Activated CD8-positive, alpha-beta memory T cell treated with anti-CD3 and anti-CD28 coated beads for 24 hours (primary cell): ENCODE measurements around the gene PHF13.
"Not testable (repeated sequence)": the region's sequence is repeated elsewhere in the genome, so short reads cannot be mapped to it uniquely, and the experiment has no call there.

Source experiments
- DNase-seq: peaks from one replicate; pipeline ENCODE4 v3.0.0-alpha.2; 2020

Gene PHF13

DNA sequence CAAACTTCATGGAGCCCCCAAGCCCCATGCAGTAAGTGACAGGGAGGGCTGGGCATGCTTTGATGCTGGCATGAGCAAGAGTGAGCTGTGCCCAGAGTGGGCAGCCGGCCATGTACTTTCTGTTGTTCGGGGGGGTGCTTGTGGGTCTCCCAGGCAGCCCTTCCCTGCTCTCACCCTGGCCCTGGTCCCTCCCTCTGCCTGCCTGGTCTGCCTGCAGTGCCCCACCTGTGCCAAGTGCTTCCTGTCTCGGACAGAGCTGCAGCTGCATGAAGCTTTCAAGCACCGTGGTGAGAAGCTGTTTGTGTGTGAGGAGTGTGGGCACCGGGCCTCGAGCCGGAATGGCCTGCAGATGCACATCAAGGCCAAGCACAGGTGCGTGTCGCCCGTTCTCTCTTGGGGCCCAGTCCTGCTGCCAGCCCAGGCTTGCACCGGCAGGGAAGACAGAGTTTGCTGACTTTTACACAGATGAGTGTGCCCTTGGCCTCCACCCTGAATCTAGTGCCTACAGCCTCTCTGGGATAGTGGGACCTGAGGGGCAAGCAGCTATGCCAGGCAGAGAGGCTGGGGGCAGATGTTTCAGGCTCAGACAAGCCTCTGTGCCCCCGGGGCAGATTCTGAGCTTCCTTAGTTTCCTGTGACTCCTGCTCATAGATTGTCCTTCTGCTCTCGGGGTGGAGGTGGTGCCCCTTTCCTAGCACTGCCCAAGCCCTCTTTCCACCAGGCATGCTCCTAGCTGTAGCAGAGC, 26.1 kb upstream of the PHF13 start:
- no peak for DNase-seq

DNA sequence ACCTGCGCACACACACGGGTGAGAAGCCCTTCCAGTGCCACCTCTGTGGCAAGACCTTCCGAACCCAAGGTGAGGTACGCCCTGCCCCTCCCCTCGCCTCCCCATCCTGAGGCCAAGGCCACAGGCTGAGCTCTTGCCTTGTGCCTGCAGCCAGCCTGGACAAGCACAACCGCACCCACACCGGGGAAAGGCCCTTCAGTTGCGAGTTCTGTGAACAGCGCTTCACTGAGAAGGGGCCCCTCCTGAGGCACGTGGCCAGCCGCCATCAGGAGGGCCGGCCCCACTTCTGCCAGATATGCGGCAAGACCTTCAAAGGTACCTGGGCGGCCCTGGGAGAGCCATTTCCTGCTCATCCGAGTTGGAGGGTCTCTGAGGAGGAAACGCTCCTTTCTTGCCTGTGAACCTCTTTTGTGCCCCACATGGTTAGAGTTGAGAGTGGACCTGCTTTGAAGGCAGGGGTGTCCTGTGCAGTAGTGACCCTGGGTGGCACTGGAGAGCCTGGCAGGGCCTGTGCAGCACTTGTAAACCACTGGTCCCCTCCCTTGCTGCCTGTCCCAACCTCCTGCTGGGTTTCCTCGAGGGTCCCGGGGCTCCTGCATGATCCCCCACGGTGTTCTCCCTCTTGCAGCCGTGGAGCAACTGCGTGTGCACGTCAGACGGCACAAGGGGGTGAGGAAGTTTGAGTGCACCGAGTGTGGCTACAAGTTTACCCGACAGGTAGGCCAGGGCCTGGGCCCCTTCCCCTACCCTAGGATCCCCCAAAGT, 25.2 kb upstream of the PHF13 start:
- no peak for DNase-seq

DNA sequence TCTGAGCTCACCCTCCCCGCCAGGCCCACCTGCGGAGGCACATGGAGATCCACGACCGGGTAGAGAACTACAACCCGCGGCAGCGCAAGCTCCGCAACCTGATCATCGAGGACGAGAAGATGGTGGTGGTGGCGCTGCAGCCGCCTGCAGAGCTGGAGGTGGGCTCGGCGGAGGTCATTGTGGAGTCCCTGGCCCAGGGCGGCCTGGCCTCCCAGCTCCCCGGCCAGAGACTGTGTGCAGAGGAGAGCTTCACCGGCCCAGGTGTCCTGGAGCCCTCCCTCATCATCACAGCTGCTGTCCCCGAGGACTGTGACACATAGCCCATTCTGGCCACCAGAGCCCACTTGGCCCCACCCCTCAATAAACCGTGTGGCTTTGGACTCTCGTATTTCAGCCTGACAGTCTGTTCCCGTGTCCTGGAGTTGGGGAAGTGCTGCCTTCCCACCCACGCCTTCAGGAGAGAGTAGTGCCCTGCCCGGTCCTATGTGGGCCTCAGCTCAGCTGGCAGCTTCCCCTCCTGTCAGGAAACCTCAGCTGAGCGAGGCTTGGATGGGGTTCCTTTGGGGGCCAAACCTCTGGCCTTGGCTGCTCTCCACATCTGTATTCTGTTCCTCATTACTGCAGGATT, 24.5 kb upstream of the PHF13 start:
- no peak for DNase-seq

DNA sequence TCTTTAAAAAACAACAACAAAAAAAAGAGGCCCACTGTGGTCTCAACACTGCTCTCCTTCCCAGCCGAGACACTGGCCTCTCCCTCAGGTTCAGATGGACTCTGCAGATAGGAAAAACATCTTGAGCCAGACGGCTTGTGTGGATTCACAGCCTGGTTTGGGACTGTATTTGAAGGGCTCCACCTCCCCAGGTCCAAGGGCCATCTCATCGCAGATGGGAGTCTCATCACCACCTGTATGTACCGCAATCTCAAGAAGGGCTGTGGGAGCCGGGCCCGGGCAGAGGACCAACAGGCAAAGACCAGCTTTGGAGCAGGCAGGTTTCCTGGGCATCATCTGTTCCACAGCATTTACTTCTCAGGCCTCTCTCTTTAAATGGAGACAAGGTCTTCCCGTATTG, 23.5 kb upstream of the PHF13 start:
- no peak for DNase-seq

DNA sequence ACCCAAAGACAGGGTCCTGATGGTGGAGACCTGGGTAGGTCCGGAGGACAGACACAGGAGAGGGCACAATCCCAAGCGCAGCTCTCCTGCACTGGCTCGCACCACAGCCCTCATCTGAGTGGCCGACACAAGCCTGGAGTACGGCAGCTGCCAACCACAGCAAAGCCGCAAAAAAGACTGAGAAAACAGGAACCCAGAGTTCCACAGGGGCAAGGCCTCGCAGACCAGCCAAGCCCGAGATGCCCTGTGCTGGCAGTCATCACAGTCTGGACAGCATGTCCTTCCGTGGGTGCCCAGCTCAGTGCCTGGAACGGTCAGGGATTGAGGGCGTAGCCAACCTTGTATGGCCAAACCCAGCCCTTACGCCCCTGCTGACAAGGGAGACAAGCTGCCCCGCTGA, 22.3 kb upstream of the PHF13 start:
- no peak for DNase-seq

DNA sequence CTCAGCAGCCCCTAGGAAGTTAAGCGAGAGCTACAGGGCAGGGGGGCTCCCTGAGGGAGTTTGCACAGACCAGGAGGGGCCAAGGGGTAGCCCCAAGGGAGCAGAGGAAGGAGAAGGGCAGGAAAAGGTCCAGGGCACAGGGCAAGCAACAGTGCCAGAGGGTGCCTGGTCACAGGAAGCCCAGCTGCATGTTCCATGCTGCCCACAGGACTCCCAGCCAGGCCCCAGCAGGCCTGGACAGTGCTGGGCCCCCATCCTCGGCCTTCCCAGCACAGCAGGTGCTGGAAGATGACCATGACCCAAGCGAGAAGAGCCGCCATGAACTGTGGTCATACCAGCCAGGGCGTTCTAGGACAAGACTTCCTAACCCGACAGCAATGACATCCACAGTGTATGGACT, 21.9 kb upstream of the PHF13 start:
- DNase-seq: no peak

DNA sequence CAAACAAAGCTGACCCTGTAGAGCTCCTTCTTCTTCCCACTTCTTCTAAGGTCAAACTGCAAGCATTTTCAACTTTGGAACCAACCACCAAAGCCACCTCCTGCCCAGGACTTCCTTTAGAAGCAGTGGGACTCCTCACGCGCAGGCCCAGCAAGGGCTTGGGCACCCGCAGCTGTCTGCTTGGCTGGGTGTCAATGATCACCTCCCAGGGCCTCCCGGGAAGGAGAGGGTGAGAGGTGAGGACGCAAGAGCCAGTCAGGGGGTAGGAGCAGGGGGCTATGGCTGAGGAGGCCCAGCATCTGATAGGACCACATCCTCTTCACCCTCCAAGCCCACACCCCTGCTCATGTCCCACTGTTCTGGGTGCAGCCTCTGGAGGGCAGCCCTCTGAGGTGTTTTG, 21.1 kb upstream of the PHF13 start:
- DNase-seq: no peak

DNA sequence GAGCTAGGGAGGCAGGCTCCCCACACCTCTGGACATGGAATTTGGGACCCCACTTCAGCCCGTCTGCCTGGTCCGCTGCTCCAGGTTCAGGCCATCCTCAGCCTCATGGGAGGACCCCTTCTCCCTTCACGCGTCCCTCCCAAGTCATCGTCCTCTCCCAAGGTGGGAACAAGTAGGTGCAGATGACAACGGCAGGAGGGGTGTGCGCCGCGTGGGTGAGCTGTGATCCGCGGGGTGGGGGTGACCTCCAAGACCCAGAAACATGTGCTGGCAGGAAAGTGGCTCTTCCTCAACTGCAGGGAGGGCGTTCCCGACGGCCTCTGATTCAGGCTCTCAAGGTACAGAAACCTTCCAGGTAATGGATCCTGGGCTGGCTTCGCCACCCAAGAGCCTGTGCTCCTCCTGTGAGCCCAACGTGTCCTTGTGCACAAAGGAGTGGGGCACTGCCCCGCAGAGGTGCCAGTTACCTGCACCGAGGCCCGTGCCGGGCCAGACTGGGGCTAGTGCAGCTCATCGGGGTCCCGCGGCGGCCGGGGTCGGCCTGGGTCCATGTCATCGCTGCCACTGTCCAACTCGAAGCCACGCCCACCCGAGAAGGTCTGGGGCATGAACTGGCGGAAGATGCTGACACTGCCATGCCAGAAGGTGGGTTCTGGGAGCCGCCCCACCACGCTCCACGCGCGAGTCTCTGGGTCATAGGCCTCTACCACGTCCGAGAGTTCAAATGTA, 20.5 kb upstream of the PHF13 start:
- no peak for DNase-seq

DNA sequence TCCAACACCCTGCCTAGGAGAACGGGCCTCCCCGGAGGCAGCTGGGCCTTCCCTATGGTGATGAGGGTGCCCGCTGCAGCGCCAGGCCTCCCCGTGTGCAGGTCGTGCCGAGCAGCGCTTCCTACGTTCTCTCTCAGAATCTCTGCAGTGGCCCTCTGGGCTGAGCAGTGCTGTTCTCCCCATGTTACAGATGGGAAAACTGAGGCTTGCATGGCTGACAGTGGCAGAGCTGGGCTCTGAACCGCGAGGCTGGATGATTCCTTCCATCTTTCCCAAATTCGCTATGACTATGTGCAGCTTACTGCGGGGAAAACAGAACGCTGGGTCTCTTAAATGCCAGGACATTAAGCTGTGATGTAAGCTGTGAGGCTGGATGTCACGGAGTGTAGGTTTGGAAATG, 19.7 kb upstream of the PHF13 start:
- DNase-seq: no peak

DNA sequence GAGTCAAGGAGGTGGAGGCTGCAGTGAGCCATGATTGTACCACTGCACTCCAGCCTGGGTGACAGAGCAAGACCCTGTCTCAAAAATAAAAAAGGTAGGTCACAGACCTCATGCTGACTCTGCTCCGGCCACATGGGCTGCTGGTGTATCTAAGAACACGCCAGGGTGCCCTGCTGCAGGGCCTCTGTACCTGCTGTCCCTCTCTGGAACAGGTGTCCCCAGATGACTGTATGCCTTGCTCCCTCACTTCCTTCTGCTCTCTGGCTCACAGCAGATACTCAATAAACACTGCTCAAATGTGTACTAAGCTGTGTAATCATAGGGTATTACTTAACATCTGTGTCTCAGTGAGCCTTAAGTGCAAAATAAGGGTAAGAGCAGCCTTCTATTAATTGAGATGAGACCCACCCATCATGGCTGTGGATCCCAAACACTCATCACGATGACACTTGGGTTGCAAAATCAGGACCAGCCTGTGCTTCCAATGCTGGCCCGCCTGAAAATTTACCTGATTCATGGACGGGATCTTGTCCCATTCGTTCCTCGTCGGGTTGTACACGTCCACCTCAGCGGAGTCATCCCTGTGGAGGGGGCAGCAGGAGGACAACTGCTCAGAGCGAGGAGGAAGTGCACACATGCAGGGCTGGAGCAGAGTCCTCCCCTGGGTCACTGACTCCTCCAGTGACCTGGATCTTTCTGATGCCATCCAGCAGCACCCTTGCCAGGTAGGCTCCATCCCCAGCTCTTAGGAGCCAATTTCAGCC, 18.4 kb upstream of the PHF13 start:
- no peak for DNase-seq

DNA sequence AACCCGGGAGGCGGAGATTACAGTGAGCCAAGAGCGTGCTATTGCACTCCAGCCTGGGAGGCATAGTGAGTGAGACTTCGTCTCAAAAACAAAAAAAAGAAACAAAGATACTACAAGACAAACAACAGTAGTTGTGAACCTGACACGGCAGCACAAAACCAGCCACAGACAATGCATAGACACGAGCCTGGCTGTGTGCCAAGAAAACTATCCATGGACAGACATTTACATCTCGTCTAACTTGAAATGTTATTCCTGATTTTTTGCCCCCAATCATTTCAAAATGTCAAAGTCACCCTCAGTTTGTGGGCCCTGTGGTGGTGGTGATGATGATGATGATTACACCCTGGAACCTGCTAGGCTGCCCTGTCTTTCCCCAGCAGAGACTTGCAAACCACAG, 17.2 kb upstream of the PHF13 start:
- no peak for DNase-seq

DNA sequence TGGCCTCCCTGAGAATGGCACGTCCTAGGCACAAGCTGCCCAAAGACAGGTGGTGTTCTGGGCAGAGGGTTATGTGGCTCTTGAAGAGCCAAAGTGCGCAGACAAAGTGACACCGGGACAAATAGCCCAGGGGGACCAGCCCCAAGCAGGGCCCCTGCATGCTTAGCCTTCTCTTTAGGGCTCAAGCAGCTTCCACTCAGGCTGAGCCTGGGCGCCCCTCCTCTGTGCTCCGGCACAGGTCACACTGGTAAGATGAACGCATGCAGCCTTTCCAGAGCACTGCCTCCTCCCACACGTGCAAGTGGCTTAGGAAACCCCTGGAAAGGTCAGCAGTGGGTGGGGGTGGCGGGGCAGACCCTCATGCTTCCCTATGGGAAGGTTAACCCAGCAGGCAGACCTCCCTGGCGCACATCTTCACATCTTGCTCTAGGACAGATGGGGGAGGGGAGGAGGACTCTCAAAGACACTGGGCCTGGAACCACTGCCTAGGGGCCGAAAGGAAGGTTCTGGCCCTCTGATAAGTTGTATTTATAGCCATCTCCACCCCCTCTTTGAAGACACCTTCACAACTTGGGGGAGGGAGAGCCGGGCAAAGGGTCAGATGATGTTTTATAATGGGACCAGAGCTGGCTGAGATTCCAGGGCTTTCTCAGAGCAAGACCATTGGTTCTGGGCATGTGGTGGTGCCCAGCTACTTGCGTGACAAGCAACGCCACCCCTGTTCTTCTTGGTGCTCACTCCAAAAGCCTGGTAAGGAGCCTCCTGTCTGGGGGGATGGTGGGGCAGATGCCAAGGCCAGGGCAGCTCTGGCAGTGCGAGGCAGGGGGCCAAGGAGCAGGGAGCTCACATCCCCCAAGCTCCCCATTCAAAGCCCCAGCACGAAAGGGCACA, 16.4 kb upstream of the PHF13 start:
- DNase-seq: no peak

DNA sequence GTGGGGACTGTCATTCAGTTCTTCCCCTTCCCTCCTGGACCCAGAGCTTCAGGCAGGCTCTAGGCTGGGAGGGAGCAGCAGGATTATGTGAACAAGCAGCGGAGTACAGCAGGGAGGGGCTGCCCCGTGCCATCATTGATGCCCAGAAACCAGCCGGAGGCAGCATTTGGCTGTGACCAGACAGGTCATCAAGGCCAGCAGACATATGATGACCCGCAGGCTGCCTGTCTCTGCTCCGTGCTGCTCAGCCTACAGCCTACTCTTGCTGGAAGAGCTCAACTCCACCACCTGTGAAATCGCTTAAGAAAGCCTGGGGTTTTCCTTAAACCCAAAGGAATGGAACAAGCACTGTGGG, 15.8 kb upstream of the PHF13 start:
- DNase-seq: no peak

DNA sequence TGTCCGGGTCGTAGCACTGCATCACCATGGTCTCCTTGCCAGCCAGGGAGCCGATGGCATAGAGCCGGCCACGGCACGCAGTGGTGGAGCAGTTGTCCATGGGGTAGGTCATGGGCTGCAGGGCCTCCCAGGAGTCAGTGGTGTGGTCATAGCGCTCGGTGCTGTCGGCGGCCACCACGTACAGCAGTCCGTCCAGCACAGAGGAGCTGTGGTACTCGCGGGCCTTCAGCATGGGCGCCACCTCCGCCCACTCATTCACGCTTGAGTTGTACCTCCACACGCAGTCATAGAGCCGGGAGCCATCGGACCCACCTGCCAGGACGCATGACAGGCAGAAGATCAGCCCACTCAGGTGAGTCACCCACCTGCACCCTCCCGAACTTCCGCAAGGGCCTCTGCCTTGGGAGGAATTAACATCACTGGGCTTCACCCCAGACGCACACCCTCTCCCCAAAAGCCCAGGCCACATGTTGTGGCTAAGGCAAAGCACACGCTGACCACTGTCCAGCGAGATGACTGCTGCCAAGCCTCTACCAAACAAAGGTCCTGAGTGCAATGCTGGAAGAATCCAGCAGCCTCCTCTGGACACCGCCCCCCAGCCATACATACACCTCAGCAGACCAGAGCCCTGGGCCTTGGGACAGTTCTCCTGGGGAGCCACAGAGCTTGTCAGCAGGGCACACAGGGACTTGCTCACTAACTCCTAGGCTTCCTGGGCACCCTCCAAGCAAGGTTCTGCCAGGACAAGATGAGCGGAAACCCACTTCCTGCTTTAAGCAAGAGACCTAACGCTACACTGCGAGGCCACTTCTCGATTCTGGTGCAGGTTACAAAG, 14.2 kb upstream of the PHF13 start:
- DNase-seq: peak; percentile 75

DNA sequence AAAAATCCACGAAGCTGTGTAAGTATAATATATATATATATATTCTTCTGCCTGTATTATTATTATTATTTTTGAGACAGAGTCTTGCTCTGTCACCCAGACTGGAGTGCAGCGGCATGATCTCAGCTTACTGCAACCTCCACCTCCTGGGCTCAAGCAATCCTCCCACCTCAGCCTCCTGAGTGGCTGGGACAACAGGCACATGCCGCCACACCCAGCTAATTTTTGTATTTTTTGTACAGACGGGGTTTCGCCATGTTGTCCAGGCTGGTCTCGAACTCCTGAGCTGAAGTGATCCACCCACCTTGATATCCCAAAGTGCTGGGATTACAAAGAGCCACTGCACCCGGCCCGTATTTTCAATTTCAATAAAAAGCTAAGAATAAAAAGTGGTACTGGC, 13.5 kb upstream of the PHF13 start:
- DNase-seq: not testable (repeated sequence)

DNA sequence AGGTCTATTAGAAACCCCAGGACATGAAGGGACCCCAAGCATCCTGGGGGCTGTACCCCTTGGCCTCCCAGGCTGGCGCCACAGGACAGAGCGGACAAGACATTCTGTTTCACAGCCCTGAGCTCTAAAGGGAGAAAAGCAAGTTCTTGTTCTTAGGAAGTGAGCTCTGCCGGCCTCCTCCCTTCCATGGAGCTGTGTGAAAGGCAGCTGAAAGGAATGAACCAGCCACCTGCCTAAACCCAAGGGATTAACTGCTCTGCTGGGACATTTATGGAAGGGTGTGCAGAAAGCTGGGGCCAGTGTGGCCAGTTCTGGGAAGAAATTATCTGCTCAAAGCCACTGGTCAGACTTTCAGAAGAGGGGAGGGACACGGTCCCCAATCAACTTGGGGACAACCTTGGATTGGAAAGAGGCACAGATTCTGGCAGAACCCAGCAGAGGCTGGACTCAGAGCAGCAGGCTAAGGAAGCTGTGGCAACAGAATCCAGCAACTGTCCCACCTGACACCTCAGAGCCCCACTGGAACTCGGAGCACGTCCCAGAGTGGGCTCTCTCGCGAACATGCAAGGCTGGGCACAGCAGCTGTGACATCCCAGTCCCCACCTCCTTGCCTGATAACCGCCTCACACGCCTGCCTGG, 13.0 kb upstream of the PHF13 start:
- DNase-seq: no peak

DNA sequence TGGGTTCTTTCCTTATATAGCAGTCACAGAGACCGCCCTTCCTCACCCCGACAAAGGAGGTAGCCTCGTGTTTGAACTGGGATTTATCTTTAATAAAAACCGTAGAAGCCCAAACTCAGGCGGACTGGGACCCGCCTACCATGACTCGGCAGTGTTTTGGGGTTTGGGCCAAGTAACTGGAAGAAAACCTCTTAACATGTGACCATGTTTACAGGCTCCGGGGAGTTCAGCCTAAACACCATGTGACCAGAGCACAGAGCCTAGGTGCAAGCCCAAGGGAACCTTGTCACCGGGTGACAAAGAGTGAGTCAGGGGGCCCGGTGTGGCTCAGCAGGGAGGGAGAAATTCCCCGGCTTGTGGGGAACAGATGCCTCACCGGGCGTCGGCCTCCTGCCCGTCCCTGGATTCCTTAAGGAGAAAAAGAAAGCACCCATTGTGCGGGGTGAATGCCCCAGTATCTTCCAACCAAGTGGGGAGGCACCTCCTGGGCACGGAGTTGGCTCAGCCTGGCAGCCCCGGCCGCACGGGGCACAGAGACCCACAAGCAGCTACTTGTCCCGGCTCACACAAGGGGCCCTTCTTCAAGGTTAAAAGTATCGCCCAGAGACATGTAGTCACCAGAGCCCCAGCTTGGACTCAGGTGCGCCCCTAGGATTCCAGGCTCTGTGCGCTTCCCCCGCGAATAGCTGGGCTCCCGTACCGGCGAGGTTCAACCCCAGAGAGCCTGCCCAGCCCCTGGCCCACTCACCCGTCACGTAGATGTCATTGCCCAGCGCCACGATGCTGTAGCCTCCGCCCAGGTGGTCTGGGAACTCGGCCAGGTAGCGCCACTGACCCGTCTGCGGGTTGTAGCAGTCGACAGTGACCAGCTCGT, 12.2 kb upstream of the PHF13 start:
- DNase-seq: peak; percentile 88

DNA sequence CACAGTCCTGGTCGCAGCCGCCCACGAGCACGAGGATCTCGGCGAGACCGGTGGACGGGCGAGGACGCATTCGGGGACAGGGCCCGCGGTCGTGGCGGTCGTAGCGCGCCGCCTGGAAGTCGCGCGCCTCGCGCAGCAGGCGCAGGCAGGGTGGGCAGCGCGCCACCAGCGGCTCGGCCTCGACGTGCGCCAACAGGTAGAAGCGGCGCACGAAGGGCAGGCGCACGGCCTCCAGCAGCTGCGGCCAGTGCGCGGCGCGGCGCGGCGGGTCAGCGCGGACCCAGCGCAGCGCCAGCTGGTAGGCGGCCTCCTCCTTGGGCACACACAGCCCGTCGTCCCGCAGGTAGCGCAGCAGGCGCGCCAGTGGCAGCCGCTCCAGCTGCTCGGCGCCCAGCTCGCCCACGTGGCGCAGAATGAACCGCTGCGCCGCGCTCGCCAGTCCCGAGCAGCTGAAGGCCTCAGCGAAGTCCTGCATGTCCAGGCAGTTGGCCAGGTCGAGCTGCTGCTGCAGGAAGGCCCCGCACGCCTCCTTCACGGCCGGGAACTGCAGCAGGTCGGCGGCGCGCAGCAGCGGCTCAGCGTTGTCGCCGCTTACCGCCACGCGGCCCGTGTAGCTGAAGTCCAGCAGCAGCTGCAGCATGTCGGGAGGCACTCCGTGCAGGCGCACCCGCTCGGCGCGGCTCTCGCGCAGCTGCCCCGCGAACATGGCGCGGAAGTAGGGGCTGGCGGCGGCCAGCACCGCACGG, 11.4 kb upstream of the PHF13 start:
- DNase-seq: no peak
